ENCODE measurements around the gene ATP1B1.

DNA sequence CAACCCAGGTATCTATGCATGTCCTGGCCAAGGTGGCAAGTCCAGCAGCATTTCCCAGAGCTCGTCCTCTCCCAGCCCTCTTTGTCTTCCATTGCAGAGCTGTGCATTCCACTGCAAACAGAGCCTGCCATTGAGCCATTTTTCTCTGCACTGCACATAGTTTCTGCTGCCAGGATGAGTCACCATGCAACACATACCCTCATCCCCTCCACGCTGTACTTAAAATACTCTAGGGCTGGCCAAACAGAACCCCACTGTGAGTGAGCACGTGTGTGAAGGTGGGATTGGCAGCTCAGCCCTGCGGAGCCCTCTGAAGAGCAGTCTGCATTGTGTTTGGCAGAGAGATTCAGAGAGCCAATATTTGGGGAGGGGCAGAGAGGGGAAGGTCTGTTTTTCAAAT, 3.9 kb upstream of the ATP1B1 start:
- TF ChIP-seq, protein P1, sequence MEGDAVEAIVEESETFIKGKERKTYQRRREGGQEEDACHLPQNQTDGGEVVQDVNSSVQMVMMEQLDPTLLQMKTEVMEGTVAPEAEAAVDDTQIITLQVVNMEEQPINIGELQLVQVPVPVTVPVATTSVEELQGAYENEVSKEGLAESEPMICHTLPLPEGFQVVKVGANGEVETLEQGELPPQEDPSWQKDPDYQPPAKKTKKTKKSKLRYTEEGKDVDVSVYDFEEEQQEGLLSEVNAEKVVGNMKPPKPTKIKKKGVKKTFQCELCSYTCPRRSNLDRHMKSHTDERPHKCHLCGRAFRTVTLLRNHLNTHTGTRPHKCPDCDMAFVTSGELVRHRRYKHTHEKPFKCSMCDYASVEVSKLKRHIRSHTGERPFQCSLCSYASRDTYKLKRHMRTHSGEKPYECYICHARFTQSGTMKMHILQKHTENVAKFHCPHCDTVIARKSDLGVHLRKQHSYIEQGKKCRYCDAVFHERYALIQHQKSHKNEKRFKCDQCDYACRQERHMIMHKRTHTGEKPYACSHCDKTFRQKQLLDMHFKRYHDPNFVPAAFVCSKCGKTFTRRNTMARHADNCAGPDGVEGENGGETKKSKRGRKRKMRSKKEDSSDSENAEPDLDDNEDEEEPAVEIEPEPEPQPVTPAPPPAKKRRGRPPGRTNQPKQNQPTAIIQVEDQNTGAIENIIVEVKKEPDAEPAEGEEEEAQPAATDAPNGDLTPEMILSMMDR (IDR thresholded peaks at IDR 0.05): no peak
- TF ChIP-seq POLR2A (IDR thresholded peaks at IDR 0.05): no peak
